Pons (tissue), 1 donor: ENCODE data around the gene ATP6V1E1.
"Not testable (repeated sequence)": the region's sequence is repeated elsewhere in the genome, so short reads cannot be mapped to it uniquely, and the experiment has no call there.

ENCODE experiments used
- DNase-seq: peaks from one replicate; pipeline ENCODE4 v3.0.0-alpha.2; 2016; ENCODE audit warnings: low spot score

Gene ATP6V1E1

DNA sequence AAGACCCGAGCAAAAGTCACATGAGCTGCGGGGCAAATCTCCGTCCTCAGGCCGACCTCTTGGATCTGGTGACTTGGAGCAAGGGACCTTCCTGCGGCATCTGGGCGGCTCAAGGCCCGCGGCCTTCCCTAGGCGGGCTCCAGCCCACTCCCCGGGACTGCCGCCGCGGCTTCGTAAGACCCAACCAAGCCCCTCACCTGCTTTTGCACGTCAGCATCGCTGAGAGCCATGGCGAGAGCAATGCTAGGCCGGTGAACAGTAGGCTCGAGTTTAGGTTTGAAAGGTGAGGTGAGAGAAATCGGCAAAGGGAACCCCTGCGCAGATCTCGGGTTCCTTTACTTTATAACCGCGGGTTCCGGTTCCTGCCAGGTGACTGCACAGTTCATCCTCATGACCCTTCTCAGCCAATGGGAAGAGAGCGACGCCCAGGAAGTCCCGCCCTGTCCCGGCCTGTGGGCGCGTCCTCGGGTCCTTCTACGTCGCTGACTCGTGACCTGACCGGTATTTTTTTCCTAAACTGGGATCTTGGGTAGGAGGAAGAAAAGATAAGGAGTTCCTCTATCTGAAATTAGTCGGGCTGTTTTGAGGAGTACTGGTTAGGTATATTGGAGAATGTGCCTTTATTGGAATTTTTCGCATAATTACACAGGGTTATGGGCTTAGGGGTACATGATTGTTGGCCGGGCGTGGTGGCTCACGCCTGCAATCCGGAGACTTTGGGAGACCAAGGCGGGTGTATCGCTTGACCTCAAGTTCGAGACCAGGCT, at the start of gene ATP6V1E1:
TSS of gene ATP6V1E1 (minus strand) at position 344 of the 767 bp plus-strand sequence. CDS start at position 230, 114 bp downstream.
- peak; percentile 97 for DNase-seq

- DNase-seq, result no peak
Observed at GRCh38 chr22:17675584-17675983, 47.0 kb upstream of the ATP6V1E1 start.

- DNase-seq, result no peak
Observed at GRCh38 chr22:17674152-17674551, 45.6 kb upstream of the ATP6V1E1 start.

- DNase-seq, result peak; percentile 62
Observed at GRCh38 chr22:17672417-17672991, 44.0 kb upstream of the ATP6V1E1 start.

DNA sequence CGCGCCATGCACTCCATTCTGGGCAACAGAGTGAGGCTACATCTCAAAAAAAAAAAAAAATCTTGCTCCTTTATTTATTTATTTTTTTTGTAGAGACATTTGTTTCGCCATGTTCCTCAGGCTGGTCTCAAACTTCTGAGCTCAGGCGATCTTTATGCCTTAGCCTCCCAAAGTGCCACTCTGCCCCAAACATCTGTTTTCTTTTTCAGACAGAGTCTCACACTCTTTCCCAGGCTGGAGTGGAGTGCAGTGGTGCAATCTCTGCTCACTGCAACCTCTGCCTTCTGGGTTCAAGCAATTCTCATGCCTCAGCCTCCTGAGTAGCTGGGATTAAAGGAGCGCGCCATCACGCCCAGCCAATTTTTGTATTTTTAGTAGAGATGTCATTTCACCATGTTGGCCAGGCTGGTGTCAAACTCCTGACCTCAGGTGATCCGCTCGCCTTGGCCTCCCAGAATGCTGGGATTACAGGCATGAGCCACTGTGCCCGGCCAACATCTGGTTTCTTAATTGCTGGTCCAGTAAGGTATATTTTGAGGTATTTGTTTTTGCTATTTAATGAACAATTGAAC, 43.1 kb upstream of the ATP6V1E1 start:
- not testable (repeated sequence) for DNase-seq

GRCh38 chr22:17665854-17666253, 37.3 kb upstream of the ATP6V1E1 start:
- no peak for DNase-seq

- DNase-seq, result no peak
Observed at GRCh38 chr22:17665248-17665647, 36.7 kb upstream of the ATP6V1E1 start.

GRCh38 chr22:17664414-17665055, 36.0 kb upstream of the ATP6V1E1 start:
- no peak for DNase-seq

DNA sequence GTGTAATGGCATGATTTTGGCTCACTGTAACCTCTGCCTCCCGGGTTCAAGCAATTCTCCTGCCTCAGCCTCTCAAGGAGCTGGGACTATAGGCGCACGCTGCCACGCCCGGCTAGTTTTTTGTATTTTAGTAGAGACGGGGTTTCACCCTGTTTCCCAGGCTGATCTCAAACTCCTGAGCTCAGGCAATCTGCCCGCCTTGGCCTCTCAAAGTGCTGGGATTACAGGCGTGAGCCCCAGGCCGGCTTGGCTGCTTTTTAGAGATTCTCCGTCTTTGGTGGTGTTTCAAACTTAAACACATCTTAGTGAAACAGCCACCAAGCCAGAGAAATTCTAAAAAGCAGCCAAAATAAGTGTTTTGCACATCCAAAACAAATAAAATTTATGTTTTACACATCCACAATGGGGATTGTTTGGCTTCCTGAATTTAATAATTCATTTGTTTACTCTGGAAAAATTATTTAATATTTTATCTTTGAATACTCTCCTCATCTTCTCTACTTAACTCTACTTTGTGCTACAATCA, 28.4 kb upstream of the ATP6V1E1 start:
- no peak for DNase-seq

DNA sequence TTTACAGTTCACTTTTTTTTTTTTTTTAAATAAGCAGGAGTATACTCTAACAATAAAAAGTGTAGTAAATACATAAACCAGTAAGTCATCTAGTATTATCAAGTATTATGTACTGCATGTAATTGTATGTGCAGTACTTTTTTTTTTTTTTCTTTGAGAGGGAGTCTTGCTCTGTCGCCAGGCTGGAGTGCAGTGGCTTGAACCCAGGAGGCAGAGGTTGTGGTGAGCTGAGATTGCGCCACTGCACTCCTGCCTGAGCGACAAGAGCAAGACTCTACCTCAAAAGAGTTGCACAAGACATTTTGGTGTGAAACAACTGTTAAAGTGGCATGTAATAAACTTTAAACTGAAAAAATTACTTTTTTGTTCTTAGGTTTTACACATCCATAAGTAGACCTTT, 26.7 kb upstream of the ATP6V1E1 start:
- DNase-seq, result no peak

- no peak for DNase-seq
Observed at GRCh38 chr22:17648569-17648968, 20.0 kb upstream of the ATP6V1E1 start.

GRCh38 chr22:17647991-17648390, 19.4 kb upstream of the ATP6V1E1 start:
- no peak for DNase-seq

DNA sequence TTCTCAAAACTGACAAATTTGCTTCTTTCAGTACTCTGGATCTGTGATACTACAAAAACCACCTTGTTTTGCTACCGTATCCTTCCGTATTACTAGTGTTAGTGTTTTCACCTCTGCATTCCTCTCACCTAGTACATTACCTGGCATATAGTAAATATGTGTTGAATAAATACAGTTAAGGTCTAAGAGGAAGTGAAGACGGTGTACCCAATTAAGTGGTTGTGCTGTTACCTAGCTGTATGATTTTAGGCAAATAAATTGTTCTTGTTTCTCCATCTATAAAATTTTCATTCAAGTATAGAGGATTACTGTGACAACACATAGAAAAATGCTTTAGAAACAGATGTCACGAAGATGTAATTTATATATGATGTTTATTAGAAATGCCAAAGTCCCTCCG, 18.9 kb upstream of the ATP6V1E1 start:
- DNase-seq, result no peak

DNA sequence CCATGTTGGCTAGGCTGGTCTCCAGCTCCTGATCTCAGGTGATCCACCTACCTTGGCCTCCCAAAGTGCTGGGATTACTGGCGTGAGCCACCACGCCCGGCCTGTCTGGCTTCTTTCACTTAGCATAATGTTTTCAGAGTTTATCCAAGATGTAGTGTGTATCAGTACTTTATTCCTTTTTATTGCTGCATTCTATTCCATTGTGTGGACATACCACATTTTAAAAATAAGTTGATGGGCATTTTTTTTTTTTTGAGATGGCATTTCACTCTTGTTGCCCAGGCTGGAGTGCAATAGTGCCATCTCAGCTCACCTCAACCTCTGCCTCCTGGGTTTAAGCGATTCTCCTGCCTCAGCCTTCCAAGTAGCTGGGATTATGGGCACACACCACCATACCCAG, 13.8 kb upstream of the ATP6V1E1 start:
- not testable (repeated sequence) for DNase-seq

- no peak for DNase-seq
Observed at GRCh38 chr22:17641269-17641668, 12.7 kb upstream of the ATP6V1E1 start.

DNA sequence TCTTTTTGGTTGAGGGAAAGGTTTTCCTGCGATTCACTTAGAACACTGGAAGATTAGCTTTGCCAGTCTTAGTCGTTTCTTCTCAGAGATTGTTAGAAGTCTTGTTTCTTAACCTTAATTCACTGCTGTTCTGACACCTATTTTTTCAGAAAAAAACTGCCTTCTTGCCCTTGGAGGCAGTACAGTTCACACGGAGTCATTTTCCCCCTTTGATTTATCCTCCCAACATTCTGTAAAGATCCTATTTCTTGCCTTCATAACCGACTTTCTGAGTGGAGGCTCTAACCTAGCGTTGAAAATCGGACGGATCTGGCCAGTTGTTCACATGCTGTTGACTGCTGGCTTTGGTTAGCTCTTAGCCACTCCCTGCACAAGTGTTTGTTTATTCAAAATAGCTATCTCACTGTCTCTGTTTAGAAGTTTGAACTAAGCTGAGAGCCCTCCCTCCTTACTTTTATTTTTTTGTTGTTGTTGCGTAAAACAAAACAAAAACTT, 10.7 kb upstream of the ATP6V1E1 start:
- peak; percentile 32 for DNase-seq

- DNase-seq, result peak; percentile 84
Observed at GRCh38 chr22:17638432-17639246, 10.1 kb upstream of the ATP6V1E1 start, which contains the start of gene BCL2L13. BCL2L13 (plus strand) TSS chr22:17638757; CDS start chr22:17655712, 16,955 bp downstream.

GRCh38 chr22:17638182-17638431, 9.6 kb upstream of the ATP6V1E1 start:
- DNase-seq, result no peak

DNA sequence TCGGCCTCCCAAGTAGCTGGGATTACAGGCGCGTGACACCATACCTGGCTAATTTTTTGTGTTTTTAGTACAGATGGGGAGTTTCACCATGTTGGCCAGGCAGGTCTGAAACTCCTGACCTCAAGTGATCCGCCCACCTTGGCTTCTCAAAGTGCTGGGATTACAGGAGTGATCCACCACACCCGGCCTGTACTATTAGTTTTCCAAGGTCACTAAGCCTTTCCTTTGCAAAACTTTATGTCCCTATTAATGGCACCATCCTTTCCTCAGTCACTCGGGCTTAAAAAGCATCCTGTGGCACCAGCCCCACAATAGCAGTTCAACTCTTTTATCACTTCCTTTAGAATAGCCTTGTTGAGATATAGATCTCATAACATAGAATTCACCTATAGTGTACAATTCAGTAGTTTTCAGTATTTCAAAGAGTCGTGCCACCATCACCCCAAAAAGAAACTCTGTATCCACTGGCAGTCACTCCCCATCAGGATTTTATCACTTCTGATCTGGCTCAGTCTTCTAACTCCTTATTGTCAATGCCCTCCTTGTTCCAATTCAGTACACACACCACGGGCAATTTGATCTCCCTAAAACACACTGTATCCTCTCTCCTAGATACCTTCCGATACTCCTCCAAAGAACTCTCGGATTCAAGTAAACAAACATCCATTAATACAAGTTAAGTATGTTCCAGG, 9.1 kb upstream of the ATP6V1E1 start:
- DNase-seq, result no peak

GRCh38 chr22:17636850-17637249, 8.3 kb upstream of the ATP6V1E1 start:
- DNase-seq, result not testable (repeated sequence)

- DNase-seq, result no peak
Observed at GRCh38 chr22:17634696-17635095, 6.1 kb upstream of the ATP6V1E1 start.
